ENCODE results near the gene KCNG4. TPM values are rescaled to one million over a fixed set of nuclear protein-coding genes. Genes with fewer than 3 reads are reported as not detected.

KCNG4 gene
- total and polyA plus RNA-seq, 10 of the 15 experiments (the other 5 are each of a cell fraction or from before 2014, with no cell fraction given), result not detected

DNA sequence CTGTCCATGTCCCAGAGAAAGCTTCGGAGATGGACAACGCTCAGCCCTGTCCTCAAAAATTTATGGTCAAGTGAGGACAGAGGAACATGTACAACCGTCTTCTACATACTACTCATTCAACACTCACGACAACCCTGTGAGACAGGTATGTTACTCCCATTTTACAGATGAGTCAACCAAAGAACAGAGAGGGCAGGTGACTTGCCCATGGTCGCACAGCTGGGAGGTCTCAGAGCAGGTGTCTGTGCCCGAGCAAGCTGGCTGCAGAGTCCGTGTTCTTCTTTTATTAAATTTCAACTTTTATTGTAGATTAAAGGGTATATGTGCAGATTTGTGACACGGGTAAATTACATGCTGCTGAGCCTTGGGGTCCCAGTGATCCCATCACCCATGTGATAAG, 49.1 kb upstream of the KCNG4 start:
- H3K27me3 ChIP-seq (replicated peaks in 1 of 2; ENCODE audit: control insufficient read depth in 2 of 2, insufficient read depth in 2 of 2, low read length in 1 of 2), result peaks cover under 1 to 6% of the 10 kb centered on the region in 2 experiments
- H3K27ac ChIP-seq (ENCODE audit: control insufficient read depth, insufficient read depth), result no peak overlapping the region
- DNase-seq (ENCODE audit: low read depth, low spot score) (no peak), ATAC-seq (no peak), FAIRE-seq (no peak)
- in situ Hi-C loops (cut with MboI) (no loop called here), intact Hi-C loops (cut with micrococcal nuclease; ENCODE audit: unreplicated experiment) (no loop called here)
- H4K20me1 ChIP-seq (ENCODE audit: control insufficient read depth, insufficient read depth), result no peaks in the 10 kb centered on the region
- BruUV-seq (replicated peaks), result no TSS peak
- no peaks in the 10 kb centered on the region for H3K36me3 ChIP-seq (ENCODE audit: control insufficient read depth in 2 of 2, insufficient read depth in 2 of 2, low read length in 1 of 2)
- ChIA-PET SMC1A (ENCODE audit: uncharacterized antibody, unreplicated experiment) (no interaction called here), RAD21 (ENCODE audit: unreplicated experiment) (no interaction called here), CTCF (interaction anchor here (1.0 kb wide), 1 partner anchor 195 kb away, joined by 3 read pairs; no protein-coding TSS in a partner anchor), POLR2A (no interaction called here)
- H3K4me3 ChIP-seq, result no peak overlapping the region
- TF ChIP-seq PML (IDR thresholded peaks at IDR 0.05; ENCODE audit: low read length) (no peak), YBX1 (IDR thresholded peaks at IDR 0.05) (no peak), NBN (IDR thresholded peaks at IDR 0.05) (no peak), ZNF207 (IDR thresholded peaks at IDR 0.05; ENCODE audit: borderline replicate concordance) (no peak)
- TF ChIP-seq, protein P1, sequence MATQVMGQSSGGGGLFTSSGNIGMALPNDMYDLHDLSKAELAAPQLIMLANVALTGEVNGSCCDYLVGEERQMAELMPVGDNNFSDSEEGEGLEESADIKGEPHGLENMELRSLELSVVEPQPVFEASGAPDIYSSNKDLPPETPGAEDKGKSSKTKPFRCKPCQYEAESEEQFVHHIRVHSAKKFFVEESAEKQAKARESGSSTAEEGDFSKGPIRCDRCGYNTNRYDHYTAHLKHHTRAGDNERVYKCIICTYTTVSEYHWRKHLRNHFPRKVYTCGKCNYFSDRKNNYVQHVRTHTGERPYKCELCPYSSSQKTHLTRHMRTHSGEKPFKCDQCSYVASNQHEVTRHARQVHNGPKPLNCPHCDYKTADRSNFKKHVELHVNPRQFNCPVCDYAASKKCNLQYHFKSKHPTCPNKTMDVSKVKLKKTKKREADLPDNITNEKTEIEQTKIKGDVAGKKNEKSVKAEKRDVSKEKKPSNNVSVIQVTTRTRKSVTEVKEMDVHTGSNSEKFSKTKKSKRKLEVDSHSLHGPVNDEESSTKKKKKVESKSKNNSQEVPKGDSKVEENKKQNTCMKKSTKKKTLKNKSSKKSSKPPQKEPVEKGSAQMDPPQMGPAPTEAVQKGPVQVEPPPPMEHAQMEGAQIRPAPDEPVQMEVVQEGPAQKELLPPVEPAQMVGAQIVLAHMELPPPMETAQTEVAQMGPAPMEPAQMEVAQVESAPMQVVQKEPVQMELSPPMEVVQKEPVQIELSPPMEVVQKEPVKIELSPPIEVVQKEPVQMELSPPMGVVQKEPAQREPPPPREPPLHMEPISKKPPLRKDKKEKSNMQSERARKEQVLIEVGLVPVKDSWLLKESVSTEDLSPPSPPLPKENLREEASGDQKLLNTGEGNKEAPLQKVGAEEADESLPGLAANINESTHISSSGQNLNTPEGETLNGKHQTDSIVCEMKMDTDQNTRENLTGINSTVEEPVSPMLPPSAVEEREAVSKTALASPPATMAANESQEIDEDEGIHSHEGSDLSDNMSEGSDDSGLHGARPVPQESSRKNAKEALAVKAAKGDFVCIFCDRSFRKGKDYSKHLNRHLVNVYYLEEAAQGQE (IDR thresholded peaks at IDR 0.05; ENCODE audit: low read depth, low read length), result no peak
- no peaks in the 10 kb centered on the region for H3K9me3 ChIP-seq (replicated peaks; ENCODE audit: control insufficient read depth, insufficient read depth, low read length)
- no peaks in the 10 kb centered on the region for H3K4me1 ChIP-seq (ENCODE audit: control insufficient read depth, insufficient read depth, low read length)
- WGBS (ENCODE audit: insufficient coverage, insufficient replicate concordance, low lambda C conversion rate, missing lambda C conversion rate), result 14% methylated on average over 8 of the region's 8 CpGs
- H2AFZ ChIP-seq (ENCODE audit: control insufficient read depth, low read depth, low read length), result no peak overlapping the region
- H3K9ac ChIP-seq (ENCODE audit: control insufficient read depth, insufficient read depth, low read length), result no peak overlapping the region
- no peaks in the 10 kb centered on the region for H3K79me2 ChIP-seq (ENCODE audit: control insufficient read depth, insufficient read depth, low read length)
- H3K4me2 ChIP-seq (ENCODE audit: control insufficient read depth, insufficient read depth), result no peak overlapping the region

Data from GM12878 (cell line).